ENCODE data around the gene SLC2A1. TPM values are rescaled to one million over a fixed set of nuclear protein-coding genes. Genes with fewer than 3 reads are reported as not detected.

The SLC2A1 gene
- total RNA-seq, 1 donor from 2014 or later, result 506 TPM

DNA sequence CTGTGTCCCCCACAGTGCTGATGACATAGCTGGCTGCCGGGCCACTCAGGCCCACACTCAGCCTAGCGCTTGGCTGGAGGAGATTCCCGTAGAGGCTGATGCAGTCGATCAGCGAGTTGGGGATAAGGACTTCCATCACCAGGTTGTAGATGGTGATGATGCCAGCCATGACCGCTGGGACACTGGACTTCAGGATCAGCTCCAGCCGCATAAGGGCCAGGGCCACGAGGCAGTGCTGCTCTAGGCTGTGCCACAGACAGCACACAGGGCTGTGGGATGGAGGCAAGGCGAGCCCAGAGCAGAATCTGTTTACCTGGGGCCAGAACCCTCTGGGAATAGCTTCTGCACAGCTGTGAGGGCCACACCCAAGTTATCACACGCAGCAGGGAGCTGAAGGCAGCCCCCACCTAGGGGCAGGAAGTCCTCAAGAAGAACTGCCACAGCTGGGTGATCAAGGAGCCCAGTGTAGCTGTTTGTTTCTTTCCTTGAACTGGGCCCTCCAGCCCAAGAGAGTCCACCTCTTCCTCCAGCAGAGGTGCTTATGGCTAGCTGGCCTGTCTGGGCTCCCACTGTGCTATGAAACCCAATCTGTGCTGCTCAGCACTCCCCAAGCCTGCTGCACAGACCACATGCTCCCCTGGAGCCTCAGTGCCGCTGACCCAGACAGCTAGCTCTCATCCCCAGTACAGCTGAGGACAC is 6.2 kb downstream of the SLC2A1 start:
- FAIRE-seq, result no peak
- no peak for DNase-seq (ENCODE audit: low read depth)
- Mint-ChIP-seq H3K36me3 (ENCODE audit: low read depth, unreplicated experiment) (peaks cover 36% of the 10 kb centered on the region), H3K27ac (ENCODE audit: unreplicated experiment) (peak overlapping the region; percentile 12), H3K4me3 (ENCODE audit: unreplicated experiment) (peak overlapping the region; percentile 69), H3K4me1 (ENCODE audit: low read depth, unreplicated experiment) (peaks cover 71% of the 10 kb centered on the region), H3K27me3 (ENCODE audit: low read depth, unreplicated experiment) (no peaks in the 10 kb centered on the region), H3K9me3 (ENCODE audit: unreplicated experiment) (no peaks in the 10 kb centered on the region)
- peaks cover 97% of the 10 kb centered on the region for H3K79me2 ChIP-seq (ENCODE audit: insufficient read depth, low read length)
- peaks cover 71% of the 10 kb centered on the region for H3K4me1 ChIP-seq (ENCODE audit: insufficient read depth, low read length)
- no peak overlapping the region for H2AFZ ChIP-seq (ENCODE audit: low read depth, low read length)
- H3K9ac ChIP-seq (ENCODE audit: low read length), result peak overlapping the region; percentile 36
- TF ChIP-seq CTCF (IDR thresholded peaks at IDR 0.05; ENCODE audit: insufficient read depth, low read depth, low read length) (no peak), EZH2 (IDR thresholded peaks at IDR 0.05; ENCODE audit: insufficient read depth, low read length) (no peak)
- peaks cover 3% of the 10 kb centered on the region for H3K36me3 ChIP-seq (ENCODE audit: insufficient read depth, low read length)
- H3K9me3 ChIP-seq (ENCODE audit: insufficient read depth, low read depth, low read length), result no peaks in the 10 kb centered on the region
- H4K20me1 ChIP-seq (ENCODE audit: insufficient read depth, low read length), result peaks cover 37% of the 10 kb centered on the region
- H3K27me3 ChIP-seq (ENCODE audit: insufficient read depth, low read length), result no peaks in the 10 kb centered on the region
- no peak overlapping the region for H3K4me3 ChIP-seq (ENCODE audit: insufficient read depth, low read depth, low read length)
- H3K4me2 ChIP-seq (ENCODE audit: low read length), result peak overlapping the region; percentile 38
- H3K27ac ChIP-seq (ENCODE audit: low read depth, low read length), result peak overlapping the region; percentile 46

GRCh38 chr1:42951588-42951987 is 7.1 kb downstream of the SLC2A1 start:
- peaks cover 73% of the 10 kb centered on the region for H3K4me1 ChIP-seq (ENCODE audit: insufficient read depth, low read length)
- no peak for FAIRE-seq
- H3K4me3 Mint-ChIP-seq (ENCODE audit: unreplicated experiment), result peak overlapping the region; percentile 57
- peaks cover 80% of the 10 kb centered on the region for H3K4me1 Mint-ChIP-seq (ENCODE audit: low read depth, unreplicated experiment)
- no peak overlapping the region for H3K27ac Mint-ChIP-seq (ENCODE audit: unreplicated experiment)
- H3K36me3 ChIP-seq (ENCODE audit: insufficient read depth, low read length), result peaks cover 3% of the 10 kb centered on the region
- DNase-seq (ENCODE audit: low read depth), result no peak
- H2AFZ ChIP-seq (ENCODE audit: low read depth, low read length), result no peak overlapping the region
- no peak for TF ChIP-seq EZH2 (IDR thresholded peaks at IDR 0.05; ENCODE audit: insufficient read depth, low read length)
- no peak for TF ChIP-seq CTCF (IDR thresholded peaks at IDR 0.05; ENCODE audit: insufficient read depth, low read depth, low read length)
- peaks cover 34% of the 10 kb centered on the region for H3K36me3 Mint-ChIP-seq (ENCODE audit: low read depth, unreplicated experiment)
- no peak overlapping the region for H3K9ac ChIP-seq (ENCODE audit: low read length)
- no peaks in the 10 kb centered on the region for H3K9me3 ChIP-seq (ENCODE audit: insufficient read depth, low read depth, low read length)
- H3K4me3 ChIP-seq (ENCODE audit: insufficient read depth, low read depth, low read length), result no peak overlapping the region
- H3K79me2 ChIP-seq (ENCODE audit: insufficient read depth, low read length), result peaks cover 97% of the 10 kb centered on the region
- H3K9me3 Mint-ChIP-seq (ENCODE audit: unreplicated experiment), result no peaks in the 10 kb centered on the region
- H3K27ac ChIP-seq (ENCODE audit: low read depth, low read length), result peak overlapping the region; percentile 40
- peak overlapping the region; percentile 38 for H3K4me2 ChIP-seq (ENCODE audit: low read length)
- no peaks in the 10 kb centered on the region for H3K27me3 ChIP-seq (ENCODE audit: insufficient read depth, low read length)
- H3K27me3 Mint-ChIP-seq (ENCODE audit: low read depth, unreplicated experiment), result no peaks in the 10 kb centered on the region
- peaks cover 29% of the 10 kb centered on the region for H4K20me1 ChIP-seq (ENCODE audit: insufficient read depth, low read length)

GRCh38 chr1:42950116-42950481 is 8.6 kb downstream of the SLC2A1 start:
- H3K4me1 ChIP-seq (ENCODE audit: insufficient read depth, low read length), result peaks cover 76% of the 10 kb centered on the region

More at GRCh38 chr1:42950116-42950481, 8.6 kb downstream of the SLC2A1 start:
- Mint-ChIP-seq H3K4me3 (ENCODE audit: unreplicated experiment) (peak overlapping the region; percentile 75), H3K9me3 (ENCODE audit: unreplicated experiment) (no peaks in the 10 kb centered on the region), H3K27me3 (ENCODE audit: low read depth, unreplicated experiment) (no peaks in the 10 kb centered on the region), H3K4me1 (ENCODE audit: low read depth, unreplicated experiment) (peaks cover 83% of the 10 kb centered on the region), H3K27ac (ENCODE audit: unreplicated experiment) (peak overlapping the region; percentile 95), H3K36me3 (ENCODE audit: low read depth, unreplicated experiment) (peaks cover 30% of the 10 kb centered on the region)
- Histone ChIP-seq H3K79me2 (ENCODE audit: insufficient read depth, low read length) (peaks cover 97% of the 10 kb centered on the region), H3K4me3 (ENCODE audit: insufficient read depth, low read depth, low read length) (peak overlapping the region; percentile 18), H3K27me3 (ENCODE audit: insufficient read depth, low read length) (no peaks in the 10 kb centered on the region), H2AFZ (ENCODE audit: low read depth, low read length) (no peak overlapping the region), H4K20me1 (ENCODE audit: insufficient read depth, low read length) (peaks cover 17% of the 10 kb centered on the region), H3K9ac (ENCODE audit: low read length) (peak overlapping the region; percentile 69), H3K27ac (ENCODE audit: low read depth, low read length) (peak overlapping the region; percentile 86), H3K9me3 (ENCODE audit: insufficient read depth, low read depth, low read length) (no peaks in the 10 kb centered on the region), H3K4me2 (ENCODE audit: low read length) (peak overlapping the region; percentile 78), H3K36me3 (ENCODE audit: insufficient read depth, low read length) (peaks cover 3% of the 10 kb centered on the region)
- DNase-seq (ENCODE audit: low read depth), result peak; percentile 92
- FAIRE-seq, result peak; percentile 37
- TF ChIP-seq EZH2 (IDR thresholded peaks at IDR 0.05; ENCODE audit: insufficient read depth, low read length) (no peak), CTCF (IDR thresholded peaks at IDR 0.05; ENCODE audit: insufficient read depth, low read depth, low read length) (no peak)
